Measurements from ENCODE around the gene MED16.

GRCh38 chr19:821825-822503 is 71.0 kb downstream of the MED16 start, which contains the start of gene PLPPR3:
- TF ChIP-seq POLR2AphosphoS5 (IDR thresholded peaks at IDR 0.05; ENCODE audit: low read depth, low read length) (no peak), POLR2A (IDR thresholded peaks at IDR 0.05; ENCODE audit: low read depth, low read length) (no peak), TAF1 (IDR thresholded peaks at IDR 0.05; ENCODE audit: low read depth, low read length) (no peak), SPI1 (IDR thresholded peaks at IDR 0.05; ENCODE audit: low read depth, low read length) (no peak), POU2F2 (IDR thresholded peaks at IDR 0.05; ENCODE audit: low read depth, low read length) (no peak), PAX5 (IDR thresholded peaks at IDR 0.05; ENCODE audit: insufficient read depth, low read length, severe bottlenecking) (no peak)

All from GM12891 (cell line).